Gastrocnemius medialis (tissue), 4 donors: Measurements from ENCODE around the gene GAL3ST3. TPM values are rescaled to one million over a fixed set of nuclear protein-coding genes. Genes with fewer than 3 reads are reported as not detected.

Experiments
- ATAC-seq, 2 donors: fragments of 150-250 bp; one replicate each; pipeline ENCODE4 v1.9.1; 2016
- DNase-seq, 2 donors: peaks; one replicate each; pipeline ENCODE4 v3.0.0-alpha.2; 2019
- H3K27ac ChIP-seq, 4 donors: fragments of 200-600 bp; sonication (generic); 1 replicate in 1 of 4; 2 replicates in 3 of 4; pipeline ENCODE4 v1.5.1; 2016 to 2018; ENCODE audit warnings: mild to moderate bottlenecking in 2 of 4, moderate library complexity in 1 of 4
- H3K27me3 ChIP-seq, 3 donors: fragments of 200-600 bp; sonication (generic) in 2 of 3; 1 replicate in 1 of 3; 2 replicates in 2 of 3; pipeline versions ENCODE4 v1.5.1 to v1.6.0; 2016 to 2019; ENCODE audit warnings: mild to moderate bottlenecking in 1 of 3, moderate library complexity in 1 of 3
- H3K36me3 ChIP-seq, 2 donors: fragments of 200-600 bp; sonication (generic) in 1 of 2; one replicate each; pipeline ENCODE4 v1.5.1; 2017 to 2018
- H3K4me1 ChIP-seq, 2 donors: fragments of 200-600 bp; sonication (generic) in 1 of 2; one replicate each; pipeline ENCODE4 v1.5.1; 2016 to 2017; ENCODE audit warnings: mild to moderate bottlenecking in 2 of 2
- H3K4me3 ChIP-seq, 4 donors: fragments of 200-600 bp; sonication (generic) in 3 of 4; 1 replicate in 1 of 4; 2 replicates in 3 of 4; pipeline ENCODE4 v1.5.1; 2016 to 2019; ENCODE audit warnings: mild to moderate bottlenecking in 2 of 4
- H3K9me3 ChIP-seq, 3 donors: fragments of 200-600 bp; sonication (generic) in 2 of 3; 1 replicate in 1 of 3; 2 replicates in 2 of 3; pipeline ENCODE4 v1.5.1; 2016 to 2019
- CTCF ChIP-seq, 5 experiments: fragments of 450-650 bp in 3 of 5; fragments of 200-600 bp in 2 of 5; sonication (generic) in 2 of 5; IDR thresholded peaks in 4 of 5; conservative IDR thresholded peaks in 1 of 5; 1 replicate in 4 of 5; 2 replicates in 1 of 5; pipeline ENCODE4 v1.5.1; 2016 to 2019; ENCODE audit warnings: antibody characterized with exemption in 5 of 5, mild to moderate bottlenecking in 3 of 5, moderate library complexity in 3 of 5
- POLR2A ChIP-seq, 2 donors: fragments of 450-650 bp; IDR thresholded peaks; one replicate each; pipeline ENCODE4 v1.6.1; 2017; ENCODE audit warnings: antibody characterized with exemption in 2 of 2, mild to moderate bottlenecking in 2 of 2, moderate library complexity in 2 of 2
- in situ Hi-C, 4 donors: fragments of 200-750 bp; cut with MboI; loops; one replicate each; pipeline versions ENCODE4 v1.15.0 to v1.8.0; 2017; ENCODE audit warnings: low sequenced_read_pairs in 4 of 4
- intact Hi-C: fragments of 100-400 bp; cut with DNase I; formaldehyde crosslinking; loops from one replicate; pipeline ENCODE4 v1.15.1; 2023; ENCODE audit warnings: low total_unique reads
- total RNA-seq, 4 donors: library from RNA; depleted of rRNA; stranded (reverse); fragments of >200 nt; gene quantifications; one replicate each; pipeline versions ENCODE4 v1.1.0 to v1.2.3, GENCODE V29; 2016

GAL3ST3 gene
- total RNA-seq, 4 donors from 2014 or later = 0.12 TPM; not detected in 3

GRCh38 chr11:66059966-66060680 lies 11.2 kb upstream of the GAL3ST3 start:
- in situ Hi-C loops = no loop called here

DNA sequence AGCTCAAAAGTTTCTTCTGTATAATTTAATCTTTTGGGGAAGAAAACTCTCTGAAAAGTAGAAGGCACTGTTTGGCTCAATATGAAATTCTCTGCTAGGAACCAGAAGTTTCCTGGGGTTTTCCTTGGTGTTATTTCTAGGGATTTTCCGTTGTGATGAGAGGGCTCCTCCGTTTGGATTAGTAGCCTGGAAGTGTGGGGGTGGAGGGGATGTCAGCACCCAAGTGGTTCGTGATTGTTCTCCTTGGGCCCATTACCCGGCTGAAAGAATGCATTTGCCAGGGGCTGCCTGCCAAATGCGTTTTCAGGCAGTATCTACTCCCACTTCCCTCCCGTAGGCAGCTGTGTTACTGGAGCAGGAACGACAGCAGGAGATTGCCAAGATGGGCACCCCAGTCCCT lies 7.5 kb upstream of the GAL3ST3 start:
- Histone ChIP-seq H3K4me1 (peaks cover 10 to 13% of the 10 kb centered on the region in 2 donors), H3K4me3 (no peak overlapping the region), H3K27ac (no peak overlapping the region), H3K27me3 (no peaks in the 10 kb centered on the region), H3K9me3 (no peaks in the 10 kb centered on the region), H3K36me3 (peaks cover 3 to 80% of the 10 kb centered on the region in 2 donors)
- DNase-seq (no peak), ATAC-seq (no peak)
- intact Hi-C loops (loop anchor here (10.0 kb wide), 1 partner anchor 1368 kb away; the partner anchor contains the start of gene RPS6KB2), in situ Hi-C loops (no loop called here)
- TF ChIP-seq POLR2A (IDR thresholded peaks at IDR 0.05) = no peak
- TF ChIP-seq CTCF (IDR thresholded peaks at IDR 0.05 in 4 of 5, conservative IDR thresholded peaks at IDR 0.05 in 1 of 5) = no peak

More at GRCh38 chr11:66059966-66060680, 11.2 kb upstream of the GAL3ST3 start:
- H3K36me3 ChIP-seq = peaks cover 3 to 96% of the 10 kb centered on the region in 2 donors
- no peak for ATAC-seq
- DNase-seq = no peak
- H3K27me3 ChIP-seq = no peaks in the 10 kb centered on the region
- intact Hi-C loops = loop anchor here (10.0 kb wide), 1 partner anchor 1365 kb away; the partner anchor contains the start of gene RPS6KB2
- no peak overlapping the region for H3K27ac ChIP-seq
- H3K4me1 ChIP-seq = no peaks in the 10 kb centered on the region
- TF ChIP-seq POLR2A (IDR thresholded peaks at IDR 0.05) = no peak
- no peak for TF ChIP-seq CTCF (IDR thresholded peaks at IDR 0.05 in 4 of 5, conservative IDR thresholded peaks at IDR 0.05 in 1 of 5)
- H3K4me3 ChIP-seq = no peak overlapping the region
- no peaks in the 10 kb centered on the region for H3K9me3 ChIP-seq

DNA sequence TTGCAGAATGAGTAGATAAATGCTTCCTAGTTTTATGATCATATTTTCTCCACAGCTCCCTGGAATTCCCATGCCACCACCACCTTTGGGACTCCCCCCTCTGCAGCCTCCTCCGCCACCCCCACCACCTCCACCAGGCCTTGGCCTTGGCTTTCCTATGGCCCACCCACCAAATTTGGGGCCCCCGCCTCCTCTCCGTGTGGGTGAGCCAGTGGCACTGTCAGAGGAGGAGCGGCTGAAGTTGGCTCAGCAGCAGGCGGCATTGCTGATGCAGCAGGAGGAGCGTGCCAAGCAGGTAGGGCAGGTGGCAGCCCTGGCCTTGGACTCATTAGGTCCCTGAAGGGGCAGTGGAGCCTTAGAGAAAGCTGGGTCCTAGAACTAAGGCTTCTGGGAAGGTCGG lies 6.1 kb upstream of the GAL3ST3 start:
- no peak overlapping the region for H3K4me3 ChIP-seq
- DNase-seq (no peak), ATAC-seq (no peak)
- intact Hi-C loops = loop anchor here (10.0 kb wide), 1 partner anchor 1370 kb away; the partner anchor contains the start of gene RPS6KB2
- peaks cover under 1 to 66% of the 10 kb centered on the region in 2 donors for H3K36me3 ChIP-seq
- in situ Hi-C loops = no loop called here
- no peak overlapping the region for H3K27ac ChIP-seq
- H3K9me3 ChIP-seq = no peaks in the 10 kb centered on the region
- peaks cover 13 to 19% of the 10 kb centered on the region in 2 donors for H3K4me1 ChIP-seq
- no peaks in the 10 kb centered on the region for H3K27me3 ChIP-seq
- TF ChIP-seq CTCF (IDR thresholded peaks at IDR 0.05 in 4 of 5, conservative IDR thresholded peaks at IDR 0.05 in 1 of 5) (no peak), POLR2A (IDR thresholded peaks at IDR 0.05) (no peak)

GRCh38 chr11:66052664-66052982 lies 3.7 kb upstream of the GAL3ST3 start:
- Histone ChIP-seq H3K27ac (peak overlapping the region; percentile 83 to 94 (median 90)), H3K36me3 (peaks cover 0 to 42% of the 10 kb centered on the region in 2 donors), H3K9me3 (no peaks in the 10 kb centered on the region), H3K4me1 (peaks cover 13 to 19% of the 10 kb centered on the region in 2 donors), H3K27me3 (peaks cover 0 to 3% (median 0%) of the 10 kb centered on the region in 3 donors), H3K4me3 (peak overlapping the region; percentile 95 to 100 (median 98))
- no peak for DNase-seq
- intact Hi-C loops = loop anchor here (1.0 to 10.0 kb wide), 5 partner anchors 16 to 1372 kb away; partner anchors contain the start of genes BANF1, CFL1, EIF1AD and RAB1B
- TF ChIP-seq CTCF (IDR thresholded peaks at IDR 0.05 in 4 of 5, conservative IDR thresholded peaks at IDR 0.05 in 1 of 5) (no peak), POLR2A (IDR thresholded peaks at IDR 0.05) (no peak)
- no peak for ATAC-seq
- in situ Hi-C loops = no loop called here
